Measurements from ENCODE around the gene UNC5A.

- TF ChIP-seq, protein P1, sequence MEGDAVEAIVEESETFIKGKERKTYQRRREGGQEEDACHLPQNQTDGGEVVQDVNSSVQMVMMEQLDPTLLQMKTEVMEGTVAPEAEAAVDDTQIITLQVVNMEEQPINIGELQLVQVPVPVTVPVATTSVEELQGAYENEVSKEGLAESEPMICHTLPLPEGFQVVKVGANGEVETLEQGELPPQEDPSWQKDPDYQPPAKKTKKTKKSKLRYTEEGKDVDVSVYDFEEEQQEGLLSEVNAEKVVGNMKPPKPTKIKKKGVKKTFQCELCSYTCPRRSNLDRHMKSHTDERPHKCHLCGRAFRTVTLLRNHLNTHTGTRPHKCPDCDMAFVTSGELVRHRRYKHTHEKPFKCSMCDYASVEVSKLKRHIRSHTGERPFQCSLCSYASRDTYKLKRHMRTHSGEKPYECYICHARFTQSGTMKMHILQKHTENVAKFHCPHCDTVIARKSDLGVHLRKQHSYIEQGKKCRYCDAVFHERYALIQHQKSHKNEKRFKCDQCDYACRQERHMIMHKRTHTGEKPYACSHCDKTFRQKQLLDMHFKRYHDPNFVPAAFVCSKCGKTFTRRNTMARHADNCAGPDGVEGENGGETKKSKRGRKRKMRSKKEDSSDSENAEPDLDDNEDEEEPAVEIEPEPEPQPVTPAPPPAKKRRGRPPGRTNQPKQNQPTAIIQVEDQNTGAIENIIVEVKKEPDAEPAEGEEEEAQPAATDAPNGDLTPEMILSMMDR (IDR thresholded peaks at IDR 0.05), result no peak
- TF ChIP-seq POLR2A (IDR thresholded peaks at IDR 0.05) (no peak), EP300 (IDR thresholded peaks at IDR 0.05) (no peak)
Observed at GRCh38 chr5:176796411-176796810, 13.9 kb upstream of the UNC5A start.
